Epithelial cell of proximal tubule (primary cell): ENCODE results near the gene MAPK12. TPM values are rescaled to one million over a fixed set of nuclear protein-coding genes. Genes with fewer than 3 reads are reported as not detected.

Experiments
- DNase-seq: peaks from one replicate; pipeline ENCODE4 v3.0.0-alpha.2; 2011; ENCODE audit warnings: low read depth
- H3K4me3 ChIP-seq: 2 replicates; pipeline ENCODE4 v1.5.1; 2011; ENCODE audit warnings: low read depth, mild to moderate bottlenecking, low read length
- CTCF ChIP-seq: conservative IDR thresholded peaks from 2 replicates; pipeline ENCODE4 v1.5.1; 2012; ENCODE audit warnings: low read depth, mild to moderate bottlenecking, low read length
- total RNA-seq: library from RNA; depleted of rRNA; stranded (reverse); fragments of >200 nt; gene quantifications from 2 replicates; pipeline ENCODE4 v1.2.3, GENCODE V29; 2015

MAPK12 gene
- total RNA-seq, 1 donor from 2014 or later: 33.9 TPM

- DNase-seq: no peak
- TF ChIP-seq CTCF: no peak
- H3K4me3 ChIP-seq: no peak overlapping the region
Observed at GRCh38 chr22:50264946-50265669, 3.6 kb upstream of the MAPK12 start.

GRCh38 chr22:50264104-50264745 is 2.7 kb upstream of the MAPK12 start:
- H3K4me3 ChIP-seq: no peak overlapping the region
- no peak for TF ChIP-seq CTCF

GRCh38 chr22:50262973-50263617 is 1.6 kb upstream of the MAPK12 start:
- TF ChIP-seq CTCF: no peak
- no peak overlapping the region for H3K4me3 ChIP-seq
- DNase-seq: no peak

More at GRCh38 chr22:50264104-50264745, 2.7 kb upstream of the MAPK12 start:
- DNase-seq: no peak

- TF ChIP-seq CTCF: no peak
- H3K4me3 ChIP-seq: no peak overlapping the region
- no peak for DNase-seq
Observed at GRCh38 chr22:50262460-50262911, 1.0 kb upstream of the MAPK12 start.

GRCh38 chr22:50260801-50261614 is 475 bp downstream of the MAPK12 start:
- no peak for TF ChIP-seq CTCF
- DNase-seq: no peak
- peak overlapping the region; percentile 53 for H3K4me3 ChIP-seq

GRCh38 chr22:50260434-50260800 is 1.1 kb downstream of the MAPK12 start:
- no peak for TF ChIP-seq CTCF
- DNase-seq: no peak
- H3K4me3 ChIP-seq: peak overlapping the region; percentile 53
